HL-60/S4 (cell line): ENCODE measurements around the gene EYA2.

Experiments
- in situ Hi-C: fragments of 300-500 bp; cut with MboI; formaldehyde crosslinking; loops from 2 replicates; pipeline ENCODE4 v1.14.3; 2022; ENCODE audit warnings: low sequenced_read_pairs

EYA2 gene

DNA sequence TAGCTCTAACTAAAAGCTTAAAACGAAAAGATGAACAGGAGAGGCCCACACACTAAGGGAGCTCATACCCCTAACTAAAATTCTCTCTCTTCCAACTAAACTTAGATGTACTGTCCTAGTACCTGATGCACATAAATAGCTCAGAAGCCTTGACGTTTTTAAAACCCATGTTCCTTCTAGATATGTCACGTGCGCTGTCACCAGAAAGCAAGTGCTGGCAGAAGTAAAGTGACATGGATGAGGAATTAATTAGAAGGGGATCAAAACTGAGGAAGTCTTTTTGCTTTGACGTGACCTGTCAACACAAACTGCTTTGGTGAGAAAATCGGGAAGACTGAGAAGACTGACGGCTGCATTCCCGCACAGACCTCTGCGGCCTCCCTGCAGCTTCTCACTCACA, 319.3 kb downstream of the EYA2 start:
- in situ Hi-C loops: loop anchor here (25.0 kb wide), 2 partner anchors 423 to 1398 kb away; no protein-coding TSS in a partner anchor

DNA sequence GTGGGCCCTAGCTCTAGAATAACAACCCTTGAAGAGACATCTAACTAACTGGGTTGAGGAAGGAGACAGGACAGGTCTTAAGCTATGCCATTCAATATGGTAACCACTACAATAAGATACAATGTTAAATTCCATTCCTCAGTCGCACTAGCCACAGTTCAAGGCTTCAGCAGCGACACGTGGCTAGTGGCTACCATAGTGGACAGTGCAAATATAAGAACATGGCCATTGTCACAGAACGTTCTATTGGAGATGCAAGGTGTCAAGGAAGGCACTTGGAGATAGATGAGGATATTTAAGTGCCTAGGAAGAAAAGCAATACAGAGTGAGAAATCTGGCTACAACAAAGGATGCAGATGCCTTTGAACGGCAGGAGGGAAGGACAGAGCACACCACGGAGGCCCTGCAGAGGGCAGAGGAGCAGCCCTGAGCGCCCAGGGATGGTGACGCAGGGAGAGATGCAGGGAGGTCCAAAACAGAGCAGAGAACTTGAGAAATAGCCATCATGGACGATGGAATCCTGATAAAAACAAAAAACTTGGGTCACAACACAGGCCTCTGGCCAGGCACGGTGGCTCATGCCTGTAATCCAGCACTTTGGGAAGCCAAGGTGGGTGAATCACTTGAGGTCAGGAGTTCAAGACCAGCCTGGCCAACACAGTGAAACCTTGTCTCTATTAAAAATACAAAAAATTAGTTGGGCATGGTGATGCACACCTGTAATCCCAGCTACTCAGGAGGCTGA, 321.2 kb downstream of the EYA2 start:
- in situ Hi-C loops: loop anchor here (25.0 kb wide), 2 partner anchors 421 to 1396 kb away; no protein-coding TSS in a partner anchor

DNA sequence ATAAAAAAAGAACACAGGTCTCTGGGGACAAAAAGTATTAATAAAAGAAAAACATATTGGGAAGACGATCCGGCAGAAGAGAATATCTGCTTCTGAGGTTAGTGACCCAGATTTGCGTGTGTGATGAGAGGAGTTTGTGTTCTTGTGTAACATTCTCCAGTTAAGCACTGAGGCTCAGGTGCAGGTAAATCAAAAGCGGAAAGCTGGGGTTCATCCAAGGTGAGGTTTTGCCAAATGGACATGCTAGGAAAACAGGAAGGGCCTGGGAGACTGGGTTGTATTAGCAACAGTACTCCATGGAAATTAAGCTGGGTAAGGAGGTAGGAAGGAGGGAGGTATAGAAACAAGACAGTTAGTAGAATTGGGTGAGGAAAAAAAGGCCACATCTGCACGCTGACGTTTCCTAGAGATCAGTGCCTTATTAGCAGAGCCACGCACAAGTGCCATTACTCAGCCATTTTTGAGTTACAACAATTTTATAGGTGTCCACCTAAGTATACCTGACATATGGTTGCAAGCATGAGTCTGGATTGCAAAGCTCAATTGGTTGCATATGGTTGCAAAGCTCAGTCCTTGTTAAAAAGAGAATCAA, 322.3 kb downstream of the EYA2 start:
- in situ Hi-C loops: loop anchor here (25.0 kb wide), 2 partner anchors 420 to 1395 kb away; no protein-coding TSS in a partner anchor

DNA sequence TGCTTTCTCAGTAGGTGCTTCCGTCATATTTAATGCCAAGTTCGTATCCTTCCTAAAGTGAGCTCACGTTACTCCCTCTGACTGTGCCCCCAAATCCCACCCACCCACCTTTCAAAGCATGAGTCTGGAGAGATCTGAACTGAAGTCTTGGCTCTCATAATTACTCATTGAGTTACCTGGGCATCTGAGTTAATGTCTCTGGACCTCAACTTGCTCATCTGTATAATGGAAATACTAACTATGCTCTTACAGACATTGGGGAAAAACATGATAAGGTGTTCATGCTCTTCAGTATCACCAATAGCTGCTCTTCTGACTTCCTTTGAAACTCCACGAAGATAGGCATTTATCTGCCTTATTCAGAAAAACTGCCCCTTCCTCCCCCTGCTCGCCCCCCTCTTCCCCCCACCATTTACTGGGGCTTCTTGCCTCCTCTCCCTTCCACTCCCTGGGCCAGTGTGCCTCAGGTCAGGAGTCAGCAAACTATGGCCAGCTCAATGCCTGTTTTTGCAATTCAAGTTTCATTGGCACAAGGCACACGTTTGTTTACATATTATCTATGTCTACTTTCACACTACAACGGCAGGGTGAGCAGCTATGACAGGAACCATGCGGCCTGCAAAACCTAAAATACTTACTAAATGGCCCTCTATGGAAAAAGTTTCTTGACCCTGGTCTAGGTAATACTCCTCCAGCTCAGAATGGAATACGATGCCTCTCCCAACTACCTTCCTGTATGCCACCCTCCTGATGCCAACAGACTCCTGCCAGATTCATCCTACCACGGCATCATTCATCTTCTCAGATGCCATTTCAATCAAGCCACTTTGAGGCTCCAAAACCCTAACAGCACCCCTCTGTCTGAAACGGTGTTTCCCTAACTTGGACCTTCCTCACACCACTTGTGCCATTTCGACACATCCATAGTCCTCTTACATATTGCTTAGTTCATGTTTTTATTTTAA, 323.1 kb downstream of the EYA2 start:
- in situ Hi-C loops: loop anchor here (25.0 kb wide), 2 partner anchors 420 to 1395 kb away; no protein-coding TSS in a partner anchor

DNA sequence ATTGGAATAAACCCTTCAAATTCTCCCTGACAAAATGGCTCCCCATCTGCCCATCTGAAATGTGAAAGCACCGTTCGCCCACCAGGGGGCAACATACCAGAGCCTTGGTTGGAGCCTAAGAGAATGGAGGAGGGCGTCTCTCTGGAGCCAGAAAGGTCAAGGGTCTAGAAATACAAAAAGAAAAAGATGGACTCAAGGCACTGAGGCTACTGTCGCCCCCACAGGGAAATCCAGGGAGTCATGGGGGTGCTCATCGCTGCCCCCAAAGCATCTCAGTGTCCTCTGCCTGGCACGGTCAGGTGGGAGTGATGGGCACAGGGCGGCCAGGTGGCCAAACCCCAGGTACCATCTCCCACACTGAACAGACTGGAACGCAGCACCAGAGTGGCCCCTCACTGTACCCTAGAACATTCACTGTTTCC, 325.5 kb downstream of the EYA2 start:
- in situ Hi-C loops: loop anchor here (25.0 kb wide), 2 partner anchors 417 to 1392 kb away; no protein-coding TSS in a partner anchor

DNA sequence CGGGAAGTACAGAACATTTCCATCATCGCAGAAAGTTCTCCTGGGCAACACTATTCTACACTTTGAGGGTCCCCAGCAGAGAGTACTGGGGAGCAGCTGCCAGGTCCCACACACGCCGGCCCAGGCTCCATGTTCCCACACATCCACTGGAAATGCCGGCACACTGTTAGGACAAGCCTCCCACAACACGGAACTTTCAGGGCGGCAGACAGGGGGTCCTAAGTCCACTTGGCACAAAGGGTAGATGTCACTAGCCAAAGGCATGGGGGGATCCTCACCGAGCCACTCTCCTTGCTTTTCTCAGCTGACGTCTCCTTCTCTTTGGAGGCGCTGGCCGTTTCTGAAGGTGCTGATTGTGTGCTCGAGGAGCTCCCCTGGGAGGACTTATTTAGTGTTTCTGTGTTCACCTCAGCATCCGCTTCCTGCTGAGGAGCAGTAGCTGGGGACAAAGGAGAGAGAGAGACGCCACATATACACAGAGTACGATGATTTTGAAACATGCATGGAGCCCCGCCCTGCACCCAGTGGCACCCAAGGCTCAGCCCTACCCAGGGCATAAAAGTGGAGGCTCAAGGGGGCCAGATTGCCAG, 326.5 kb downstream of the EYA2 start:
- in situ Hi-C loops: loop anchor here (25.0 kb wide), 2 partner anchors 416 to 1391 kb away; no protein-coding TSS in a partner anchor

DNA sequence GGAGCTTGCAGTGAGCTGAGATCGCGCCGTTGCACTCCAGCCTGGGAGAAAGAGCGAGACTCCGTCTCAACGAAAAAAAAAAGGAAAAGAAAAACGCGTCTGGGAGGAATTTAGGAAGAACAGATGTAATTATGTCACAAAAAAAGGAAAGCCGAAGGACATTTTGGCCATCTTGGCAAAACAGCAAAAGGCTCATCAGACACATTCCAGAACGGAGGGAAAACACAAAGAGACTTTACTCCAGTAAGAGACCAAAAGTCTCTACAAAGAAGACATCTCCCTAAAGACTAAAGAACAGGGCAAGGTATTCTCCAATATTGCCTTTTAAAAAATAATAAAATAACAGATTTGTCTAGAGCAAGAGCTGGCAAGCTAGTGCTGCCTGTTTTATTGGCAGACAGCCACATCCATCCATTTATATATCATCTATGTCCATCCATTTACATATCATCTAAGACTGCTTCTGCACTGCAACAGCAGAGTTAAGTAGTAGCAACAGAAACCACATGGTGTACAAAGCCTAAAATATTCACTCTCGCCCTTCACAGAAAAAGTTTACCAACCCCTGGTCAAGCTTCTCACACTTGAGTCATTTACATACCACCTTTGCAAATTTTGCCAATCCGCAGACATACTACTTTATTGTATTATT, 328.0 kb downstream of the EYA2 start:
- in situ Hi-C loops: loop anchor here (25.0 kb wide), 2 partner anchors 415 to 1390 kb away; no protein-coding TSS in a partner anchor

DNA sequence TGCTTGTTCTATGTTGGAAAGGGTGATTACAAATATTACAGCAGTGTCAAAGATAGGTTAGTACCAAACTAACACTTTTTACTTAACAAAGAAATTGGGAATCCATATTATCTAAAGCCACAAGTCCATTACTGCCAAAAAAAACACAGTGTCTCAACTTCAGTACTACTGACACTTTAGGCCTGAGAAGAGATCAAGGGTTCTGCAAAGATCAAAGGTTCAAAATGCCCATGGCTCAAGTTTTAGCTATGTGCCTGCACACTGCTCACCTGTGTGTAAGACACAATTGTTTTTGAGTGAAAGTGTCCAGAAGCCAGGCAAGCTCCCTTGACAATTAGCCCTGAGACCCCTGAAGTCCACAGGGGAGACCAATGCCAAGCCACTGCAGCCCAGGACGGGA, 329.3 kb downstream of the EYA2 start:
- in situ Hi-C loops: loop anchor here (25.0 kb wide), 2 partner anchors 413 to 1388 kb away; no protein-coding TSS in a partner anchor

DNA sequence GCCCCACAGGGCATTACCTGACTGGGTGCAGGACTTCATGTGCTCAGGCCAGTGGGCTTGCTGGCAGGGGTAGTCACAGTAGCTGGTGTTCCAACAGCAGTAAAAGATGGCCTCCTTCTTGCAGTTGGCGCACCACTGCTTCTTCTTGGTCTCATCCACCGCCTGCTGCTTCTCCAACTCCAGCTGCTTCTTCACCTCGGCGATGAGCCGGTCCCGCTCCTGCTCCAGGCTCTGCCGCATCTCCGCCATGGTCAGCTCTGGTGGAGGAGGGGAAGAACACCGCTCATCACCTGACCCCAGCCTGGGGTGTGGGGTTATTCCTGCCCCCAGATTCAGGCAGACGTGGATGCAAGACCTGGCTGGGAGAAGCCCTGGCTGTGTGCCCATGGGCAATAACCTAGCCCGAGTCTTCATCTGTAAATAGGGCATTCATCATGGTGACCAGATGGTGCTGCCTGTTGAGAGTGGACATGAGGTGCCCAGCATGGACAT, 329.7 kb downstream of the EYA2 start:
- in situ Hi-C loops: loop anchor here (25.0 kb wide), 2 partner anchors 413 to 1388 kb away; no protein-coding TSS in a partner anchor

DNA sequence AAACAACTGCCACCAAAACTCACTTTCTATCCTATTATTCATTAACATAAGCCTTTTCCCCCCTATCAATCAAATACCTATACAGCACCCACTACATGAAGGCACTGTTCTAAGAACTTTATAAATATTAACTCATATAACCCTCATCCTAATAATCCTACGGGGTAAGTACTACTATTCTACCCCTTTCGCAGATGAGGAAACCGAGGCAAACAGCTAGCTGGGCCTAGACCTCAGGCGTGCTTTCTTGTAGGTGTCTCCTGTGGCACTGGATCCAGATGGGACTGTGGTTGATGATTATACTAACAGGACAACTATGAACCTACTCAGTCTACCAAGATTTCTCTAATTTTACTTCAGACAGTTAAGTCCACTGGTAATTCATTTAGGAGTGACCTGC, 330.2 kb downstream of the EYA2 start:
- in situ Hi-C loops: loop anchor here (25.0 kb wide), 2 partner anchors 412 to 1387 kb away; no protein-coding TSS in a partner anchor

DNA sequence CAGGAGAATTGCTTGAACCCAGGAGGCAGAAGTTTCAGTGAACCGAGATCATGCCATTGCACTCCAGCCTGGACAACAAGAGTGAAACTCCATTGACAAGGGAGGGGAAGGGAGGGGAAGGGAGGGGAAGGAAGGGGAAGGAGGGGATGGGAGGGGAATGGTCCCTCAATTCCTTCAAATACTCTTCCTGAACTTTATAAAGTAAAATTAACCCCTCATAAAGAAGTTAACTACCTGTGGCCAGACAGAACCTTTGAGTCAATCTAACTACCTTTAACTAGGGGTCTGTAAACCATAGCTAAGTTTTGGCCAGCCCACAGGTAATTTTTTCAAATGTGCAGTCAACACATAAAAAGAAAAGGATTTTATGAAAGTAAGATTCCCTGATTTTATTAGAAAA, 330.8 kb downstream of the EYA2 start:
- in situ Hi-C loops: no loop called here

DNA sequence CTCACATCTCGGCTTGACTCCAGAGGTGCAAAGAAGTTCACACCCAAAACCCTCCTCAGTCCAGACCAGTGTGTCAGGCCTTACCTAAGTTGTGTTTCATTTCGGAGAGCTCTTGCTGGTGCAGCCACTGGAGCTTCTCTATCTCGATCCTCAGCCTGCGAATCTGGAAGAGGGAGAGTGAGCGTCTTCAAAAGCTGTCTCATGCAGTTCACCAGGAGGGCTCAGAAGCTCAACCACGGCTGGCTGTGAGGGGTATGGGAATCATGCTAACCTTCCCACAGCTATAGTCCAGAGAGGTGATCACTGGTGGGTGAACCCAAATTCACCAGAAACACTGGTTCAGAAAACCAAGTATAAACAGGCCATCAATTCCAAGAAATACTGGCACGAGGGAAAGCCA, 332.5 kb downstream of the EYA2 start:
- in situ Hi-C loops: no loop called here

DNA sequence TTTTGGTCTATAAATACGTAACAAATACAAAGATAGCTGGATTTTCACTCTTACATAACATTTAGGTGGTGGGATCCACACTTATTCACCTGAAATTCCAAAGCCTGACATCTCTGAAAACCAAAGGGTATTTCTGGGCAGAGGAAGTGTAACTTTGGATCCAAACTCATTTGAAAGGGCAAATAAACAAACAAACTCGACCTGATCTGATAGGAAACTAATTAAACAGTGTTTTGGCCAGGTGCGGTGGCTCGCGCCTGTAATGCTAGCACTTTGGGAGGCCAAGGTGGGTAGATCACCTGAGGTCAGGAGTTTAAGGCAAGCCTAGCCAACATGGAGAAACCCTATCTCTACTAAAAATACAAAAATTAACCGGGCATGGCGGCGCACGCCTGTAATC, 332.9 kb downstream of the EYA2 start:
- in situ Hi-C loops: no loop called here

DNA sequence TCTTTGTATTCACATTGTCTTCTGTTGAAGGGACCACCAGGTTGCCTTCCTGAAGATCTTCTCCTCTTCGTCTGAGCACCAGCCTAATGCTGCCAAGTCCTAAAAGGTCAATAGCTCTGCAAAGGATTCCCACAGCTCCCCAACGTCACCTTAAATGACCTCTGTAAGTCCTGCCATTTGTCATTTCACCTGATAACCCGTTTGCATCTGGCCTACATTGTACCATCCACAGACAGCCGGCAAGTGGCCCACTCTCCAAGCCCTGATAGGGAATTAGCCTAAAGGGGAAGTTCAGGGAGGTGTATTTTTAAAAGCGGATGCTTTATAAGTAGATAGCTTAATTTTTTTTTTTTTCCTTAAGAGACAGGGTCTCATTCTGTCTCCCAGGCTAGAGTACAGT, 334.0 kb downstream of the EYA2 start:
- in situ Hi-C loops: no loop called here

DNA sequence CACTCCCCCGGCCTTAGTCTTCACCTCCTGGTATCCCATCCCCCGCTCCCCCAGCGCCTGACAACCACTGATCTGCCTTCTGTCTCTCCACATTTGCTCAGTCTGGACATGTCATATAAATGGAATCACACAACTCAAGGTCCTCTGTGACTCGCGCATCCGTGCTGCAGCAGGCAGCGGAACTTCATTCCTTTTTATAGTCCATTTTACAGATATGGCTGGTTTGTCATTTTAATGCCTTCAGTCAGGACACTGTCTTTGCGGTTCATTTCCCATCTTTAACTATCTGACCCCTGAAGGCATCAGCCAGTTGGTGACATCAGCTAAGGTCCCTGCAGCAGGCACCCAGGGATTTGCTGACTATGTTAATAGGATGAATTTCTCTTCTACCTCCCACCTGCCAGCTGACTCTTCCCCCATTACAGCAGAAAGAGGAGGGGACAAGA, 336.2 kb downstream of the EYA2 start:
- in situ Hi-C loops: no loop called here

DNA sequence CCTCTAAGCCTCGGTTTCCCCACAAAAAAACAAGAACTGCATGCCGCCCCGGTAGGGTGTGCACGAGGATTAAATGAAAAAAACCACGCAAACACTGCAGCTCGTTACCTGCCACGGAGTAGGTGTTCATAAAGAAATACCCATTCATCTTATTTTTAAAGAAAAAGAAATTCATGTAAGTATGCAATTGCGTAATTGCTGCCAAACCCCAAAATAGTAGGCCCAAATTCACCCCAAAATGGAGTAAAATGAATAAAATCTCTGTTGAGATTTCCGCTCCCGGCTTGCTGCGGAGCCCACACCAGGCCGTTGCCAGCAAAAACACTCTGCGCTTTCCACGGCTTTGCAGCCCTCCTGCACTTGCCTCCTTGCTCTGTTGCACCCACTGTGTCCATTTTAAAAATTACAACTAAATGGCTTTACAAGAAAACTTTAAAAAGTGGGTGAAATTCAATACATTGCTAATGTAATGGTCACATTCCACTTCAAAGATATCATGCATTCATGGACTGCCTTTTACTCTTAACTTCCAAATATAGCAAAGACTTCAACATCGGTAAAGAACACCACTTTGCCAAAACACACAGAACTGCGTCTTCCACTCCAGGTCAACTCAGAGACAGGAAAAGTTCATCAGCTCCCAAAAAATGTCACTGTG, 336.9 kb downstream of the EYA2 start:
- in situ Hi-C loops: no loop called here

DNA sequence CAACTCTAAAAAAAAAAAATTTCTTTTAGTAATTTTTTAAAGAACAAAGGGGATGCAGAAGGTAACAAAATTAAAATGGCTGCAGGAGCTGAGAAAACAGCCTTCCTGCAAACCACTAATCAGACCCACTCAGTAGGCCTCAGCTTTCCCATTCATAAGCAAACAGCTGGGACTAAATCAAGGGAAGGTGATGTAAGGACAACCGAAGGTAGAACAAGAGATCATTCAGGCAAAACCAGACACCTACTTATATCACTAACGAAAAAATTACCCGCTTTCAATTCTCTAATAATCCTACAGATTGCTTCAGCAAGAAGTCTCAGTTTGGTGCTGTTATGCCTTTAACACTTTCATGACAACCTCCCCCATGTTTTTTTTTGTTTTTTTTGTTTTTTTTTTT, 337.9 kb downstream of the EYA2 start:
- in situ Hi-C loops: no loop called here

DNA sequence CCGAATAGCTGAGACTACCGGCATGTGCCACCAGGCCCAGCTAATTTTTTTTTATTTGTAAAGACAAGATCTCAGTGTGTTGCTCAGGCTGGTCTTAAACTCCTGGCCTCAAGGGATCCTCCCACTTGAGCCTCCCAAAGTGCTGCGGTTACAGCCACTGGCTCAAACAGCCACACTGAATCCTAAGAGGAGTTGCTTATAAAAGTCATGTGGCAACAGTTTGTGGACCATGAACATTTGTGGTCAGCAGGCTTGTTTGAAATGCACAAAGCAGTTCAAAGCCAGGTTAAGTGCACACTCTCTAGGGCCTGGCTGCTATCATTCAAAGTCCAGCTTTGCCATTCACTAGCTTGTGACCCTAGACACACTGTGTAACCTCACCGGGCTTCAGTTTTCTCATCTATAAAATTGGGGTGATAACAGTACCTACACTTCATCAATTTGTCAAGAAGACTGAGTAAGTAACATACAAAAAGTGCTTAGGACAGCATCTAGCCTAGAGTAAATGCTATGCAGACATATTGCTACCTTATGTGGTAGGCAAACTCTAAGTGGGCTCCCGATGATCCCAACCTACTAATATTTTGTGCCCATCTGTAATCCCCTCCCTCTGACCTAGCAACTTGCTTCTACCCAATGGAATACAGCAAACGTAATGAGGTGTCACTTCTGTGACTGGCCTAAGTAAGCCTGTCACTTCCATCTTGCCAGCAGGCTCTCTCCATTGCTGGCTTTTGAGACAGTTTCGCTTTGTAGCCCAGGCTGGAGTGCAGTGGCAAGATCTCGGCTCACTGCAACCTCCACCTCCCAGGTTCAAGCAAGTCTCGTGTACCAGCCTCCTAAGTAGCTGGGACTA, 338.9 kb downstream of the EYA2 start:
- in situ Hi-C loops: no loop called here
